ENCODE measurements around the gene MYBBP1A.

Gene MYBBP1A

GRCh38 chr17:4506175-4506813, 48.9 kb downstream of the MYBBP1A start:
- no peak for DNase-seq

GRCh38 chr17:4505187-4505586, 50.0 kb downstream of the MYBBP1A start:
- no peak for DNase-seq

- DNase-seq, result no peak
Observed at GRCh38 chr17:4504188-4504587, 51.0 kb downstream of the MYBBP1A start.

- DNase-seq, result no peak
Observed at GRCh38 chr17:4503283-4504025, 51.7 kb downstream of the MYBBP1A start.

- DNase-seq, result no peak
Observed at GRCh38 chr17:4502466-4503154, 52.6 kb downstream of the MYBBP1A start.

- DNase-seq, result no peak
Observed at GRCh38 chr17:4501295-4501949, 53.8 kb downstream of the MYBBP1A start.

GRCh38 chr17:4500191-4500571, 55.0 kb downstream of the MYBBP1A start:
- DNase-seq, result peak in 1 of 56 donors; percentile 56

- peak in 43 of 56 donors; percentile 13 to 73 (median 45) for DNase-seq
Observed at GRCh38 chr17:4499431-4500190, 55.6 kb downstream of the MYBBP1A start.

GRCh38 chr17:4498461-4499397, 56.5 kb downstream of the MYBBP1A start, which contains the start of gene SPNS2:
Gene SPNS2 (plus strand): TSS chr17:4498881. CDS start chr17:4499048, 167 bp downstream.
- peak in 51 of 56 donors; percentile 23 to 88 (median 68) for DNase-seq

GRCh38 chr17:4497101-4497824, 57.9 kb downstream of the MYBBP1A start:
- peak in 10 of 56 donors; percentile 6 to 40 (median 19) for DNase-seq

- DNase-seq, result peak in 24 of 56 donors; percentile 8 to 66 (median 29)
Observed at GRCh38 chr17:4492721-4493561, 62.2 kb downstream of the MYBBP1A start.

- DNase-seq, result no peak
Observed at GRCh38 chr17:4490637-4491061, 64.5 kb downstream of the MYBBP1A start.

GRCh38 chr17:4490109-4490591, 65.0 kb downstream of the MYBBP1A start:
- no peak for DNase-seq

GRCh38 chr17:4488989-4489595, 66.1 kb downstream of the MYBBP1A start:
- DNase-seq, result no peak
